ENCODE results near the gene RTN4IP1.
"Not testable (repeated sequence)": the region's sequence is repeated elsewhere in the genome, so short reads cannot be mapped to it uniquely, and the experiment has no call there.

RTN4IP1 gene

GRCh38 chr6:106627760-106628159, 1.5 kb downstream of the RTN4IP1 start:
- not testable (repeated sequence) for DNase-seq (ENCODE audit: low read depth)

- DNase-seq (ENCODE audit: low read depth), result no peak
Observed at GRCh38 chr6:106626485-106626884, 2.8 kb downstream of the RTN4IP1 start.

- no peak for DNase-seq (ENCODE audit: low read depth)
Observed at GRCh38 chr6:106623039-106623438, 6.3 kb downstream of the RTN4IP1 start.

GRCh38 chr6:106622412-106622811, 6.9 kb downstream of the RTN4IP1 start:
- DNase-seq (ENCODE audit: low read depth), result no peak

- no peak for DNase-seq (ENCODE audit: low read depth)
Observed at GRCh38 chr6:106620931-106621672, 8.2 kb downstream of the RTN4IP1 start.

GRCh38 chr6:106619223-106619622, 10.1 kb downstream of the RTN4IP1 start:
- DNase-seq (ENCODE audit: low read depth), result no peak

GRCh38 chr6:106618324-106618723, 11.0 kb downstream of the RTN4IP1 start:
- no peak for DNase-seq (ENCODE audit: low read depth)

- DNase-seq (ENCODE audit: low read depth), result no peak
Observed at GRCh38 chr6:106617857-106618256, 11.4 kb downstream of the RTN4IP1 start.

- no peak for DNase-seq (ENCODE audit: low read depth)
Observed at GRCh38 chr6:106617302-106617701, 12.0 kb downstream of the RTN4IP1 start.

- DNase-seq (ENCODE audit: low read depth), result no peak
Observed at GRCh38 chr6:106614592-106615257, 14.6 kb downstream of the RTN4IP1 start.

- no peak for DNase-seq (ENCODE audit: low read depth)
Observed at GRCh38 chr6:106614166-106614565, 15.1 kb downstream of the RTN4IP1 start.

GRCh38 chr6:106613590-106613989, 15.7 kb downstream of the RTN4IP1 start:
- no peak for DNase-seq (ENCODE audit: low read depth)

GRCh38 chr6:106612671-106613416, 16.5 kb downstream of the RTN4IP1 start:
- no peak for DNase-seq (ENCODE audit: low read depth)

- DNase-seq (ENCODE audit: low read depth), result no peak
Observed at GRCh38 chr6:106611030-106611429, 18.3 kb downstream of the RTN4IP1 start.

GRCh38 chr6:106609699-106610098, 19.6 kb downstream of the RTN4IP1 start:
- DNase-seq (ENCODE audit: low read depth), result no peak

- DNase-seq (ENCODE audit: low read depth), result no peak
Observed at GRCh38 chr6:106608080-106608668, 21.1 kb downstream of the RTN4IP1 start.

- DNase-seq (ENCODE audit: low read depth), result no peak
Observed at GRCh38 chr6:106600329-106600728, 29.0 kb downstream of the RTN4IP1 start.

GRCh38 chr6:106599440-106599839, 29.9 kb downstream of the RTN4IP1 start:
- no peak for DNase-seq (ENCODE audit: low read depth)

- DNase-seq (ENCODE audit: low read depth), result no peak
Observed at GRCh38 chr6:106591111-106591825, 38.0 kb downstream of the RTN4IP1 start.

GRCh38 chr6:106588937-106589336, 40.4 kb downstream of the RTN4IP1 start:
- DNase-seq (ENCODE audit: low read depth), result not testable (repeated sequence)

- DNase-seq (ENCODE audit: low read depth), result no peak
Observed at GRCh38 chr6:106586815-106587415, 42.4 kb downstream of the RTN4IP1 start.
